GM21515 (cell line): ENCODE data around the gene NAT16.
A peak's percentile ranks its signal among the peaks of the same experiment; 100 is the strongest.

Experiments
- ATAC-seq: cut with Tn5 transposase; IDR thresholded peaks from one replicate; pipeline ENCODE4 v1.9.1; 2021; ENCODE audit not compliant: unreplicated experiment

Gene NAT16

GRCh38 chr7:101172005-101172853 lies 7.9 kb downstream of the NAT16 start:
- ATAC-seq = no peak

- no peak for ATAC-seq
These were observed 8.7 kb downstream of the NAT16 start for GRCh38 chr7:101171442-101171837.

GRCh38 chr7:101170617-101171441 lies 9.3 kb downstream of the NAT16 start:
- no peak for ATAC-seq

GRCh38 chr7:101169838-101170551 lies 10.1 kb downstream of the NAT16 start:
- no peak for ATAC-seq

- ATAC-seq = no peak
These were observed 10.8 kb downstream of the NAT16 start for GRCh38 chr7:101169110-101169837.

GRCh38 chr7:101168412-101169049 lies 11.6 kb downstream of the NAT16 start:
- ATAC-seq = no peak

GRCh38 chr7:101167645-101168411 lies 12.3 kb downstream of the NAT16 start:
- ATAC-seq = no peak

GRCh38 chr7:101166909-101167644 lies 13.0 kb downstream of the NAT16 start:
- no peak for ATAC-seq

- ATAC-seq = no peak
These were observed 13.5 kb downstream of the NAT16 start for GRCh38 chr7:101166648-101166908.

GRCh38 chr7:101165958-101166647 lies 14.0 kb downstream of the NAT16 start:
- ATAC-seq = no peak

- peak; percentile 70 for ATAC-seq
These were observed 14.8 kb downstream of the NAT16 start, which contains the start of gene VGF for GRCh38 chr7:101165075-101165957. TSS of gene VGF (minus strand) at chr7:101165569. CDS start at chr7:101164843, 726 bp downstream.

GRCh38 chr7:101164071-101164840 lies 15.8 kb downstream of the NAT16 start:
- ATAC-seq = no peak

- no peak for ATAC-seq
These were observed 16.6 kb downstream of the NAT16 start for GRCh38 chr7:101163279-101164070.

GRCh38 chr7:101162551-101163278 lies 17.4 kb downstream of the NAT16 start:
- ATAC-seq = no peak
